IgD-negative memory B cell (primary cell): ENCODE results near the gene ADAMTS19. TPM values are rescaled to one million over a fixed set of nuclear protein-coding genes. Genes with fewer than 3 reads are reported as not detected.

Source experiments
- H3K27ac Mint-ChIP-seq, 3 donors: one replicate each; pipeline ENCODE4 v1.8.0; 2020 to 2022; ENCODE audit warnings: mild to moderate bottlenecking in 3 of 3, mixed read lengths in 3 of 3, moderate library complexity in 1 of 3
- H3K27me3 Mint-ChIP-seq: one replicate; pipeline ENCODE4 v1.8.0; 2021; ENCODE audit warnings: mixed read lengths
- H3K36me3 Mint-ChIP-seq: one replicate; pipeline ENCODE4 v1.8.0; 2020; ENCODE audit warnings: mild to moderate bottlenecking, mixed read lengths
- H3K4me1 Mint-ChIP-seq, 3 donors: one replicate each; pipeline ENCODE4 v1.8.0; 2020 to 2022; ENCODE audit warnings: mixed read lengths in 3 of 3, mild to moderate bottlenecking in 1 of 3
- H3K4me3 Mint-ChIP-seq, 4 donors: one replicate each; pipeline ENCODE4 v1.8.0; 2020 to 2022; ENCODE audit warnings: mild to moderate bottlenecking in 4 of 4, mixed read lengths in 4 of 4, moderate library complexity in 3 of 4
- H3K9me3 Mint-ChIP-seq, 3 donors: one replicate each; pipeline ENCODE4 v1.8.0; 2020 to 2021; ENCODE audit warnings: mixed read lengths in 3 of 3, mild to moderate bottlenecking in 1 of 3
- polyA plus RNA-seq: library from polyadenylated mRNA; unstranded; fragments of 300-500 nt; fragmentation: Illumina TruSeq; gene quantifications from one replicate; pipeline ENCODE4 v1.2.3, GENCODE V29; 2021

ADAMTS19 gene
- polyA plus RNA-seq, 1 donor from 2014 or later: not detected

GRCh38 chr5:129767927-129768380, 307.9 kb downstream of the ADAMTS19 start:
- Mint-ChIP-seq H3K27me3 (peaks cover 2% of the 10 kb centered on the region), H3K36me3 (no peaks in the 10 kb centered on the region), H3K27ac (no peak overlapping the region), H3K9me3 (no peaks in the 10 kb centered on the region), H3K4me3 (no peak overlapping the region), H3K4me1 (peaks cover 0 to 4% (median 1%) of the 10 kb centered on the region in 3 donors)

GRCh38 chr5:129768735-129769134, 308.6 kb downstream of the ADAMTS19 start:
- H3K27ac Mint-ChIP-seq: no peak overlapping the region
- no peaks in the 10 kb centered on the region for H3K9me3 Mint-ChIP-seq
- H3K27me3 Mint-ChIP-seq: peaks cover 5% of the 10 kb centered on the region
- H3K36me3 Mint-ChIP-seq: no peaks in the 10 kb centered on the region
- no peak overlapping the region for H3K4me3 Mint-ChIP-seq
- peaks cover 0 to 4% (median 1%) of the 10 kb centered on the region in 3 donors for H3K4me1 Mint-ChIP-seq

- Mint-ChIP-seq H3K27ac (no peak overlapping the region), H3K9me3 (no peaks in the 10 kb centered on the region)
Observed at GRCh38 chr5:129770024-129770820, 310.1 kb downstream of the ADAMTS19 start.

GRCh38 chr5:129771058-129771838, 311.1 kb downstream of the ADAMTS19 start:
- H3K4me1 Mint-ChIP-seq: peaks cover 0 to 4% (median 1%) of the 10 kb centered on the region in 3 donors
- H3K9me3 Mint-ChIP-seq: no peaks in the 10 kb centered on the region
- H3K4me3 Mint-ChIP-seq: no peak overlapping the region
- no peaks in the 10 kb centered on the region for H3K36me3 Mint-ChIP-seq
- no peak overlapping the region for H3K27ac Mint-ChIP-seq
- peaks cover 5% of the 10 kb centered on the region for H3K27me3 Mint-ChIP-seq

More at GRCh38 chr5:129770024-129770820, 310.1 kb downstream of the ADAMTS19 start:
- Mint-ChIP-seq H3K4me3 (no peak overlapping the region), H3K36me3 (no peaks in the 10 kb centered on the region), H3K4me1 (peaks cover 0 to 4% (median 1%) of the 10 kb centered on the region in 3 donors), H3K27me3 (peaks cover 5% of the 10 kb centered on the region)

- Mint-ChIP-seq H3K27ac (no peak overlapping the region), H3K27me3 (peaks cover 3% of the 10 kb centered on the region), H3K4me3 (no peak overlapping the region), H3K9me3 (no peaks in the 10 kb centered on the region), H3K4me1 (peaks cover 0 to 1% (median 0%) of the 10 kb centered on the region in 3 donors), H3K36me3 (no peaks in the 10 kb centered on the region)
Observed at GRCh38 chr5:129773376-129773775, 313.3 kb downstream of the ADAMTS19 start.

GRCh38 chr5:129781594-129781993, 321.5 kb downstream of the ADAMTS19 start:
- Mint-ChIP-seq H3K27me3 (peaks cover 1% of the 10 kb centered on the region), H3K4me1 (no peaks in the 10 kb centered on the region), H3K27ac (no peak overlapping the region), H3K9me3 (no peaks in the 10 kb centered on the region), H3K36me3 (no peaks in the 10 kb centered on the region), H3K4me3 (no peak overlapping the region)
